H1 (cell line): ENCODE data around the gene MSH2. TPM values are rescaled to one million over a fixed set of nuclear protein-coding genes. Genes with fewer than 3 reads are reported as not detected.

Source experiments
- CTCF ChIA-PET: fragments of 300-600 bp; sonication (Branson Sonifier 250); formaldehyde crosslinking; loops from one replicate; lab custom pipeline; 2021; ENCODE audit not compliant: partially characterized antibody; lab: Charles Lee
- POLR2A ChIA-PET: fragments of 300-600 bp; sonication (Branson Sonifier 250); formaldehyde crosslinking; loops from one replicate; lab custom pipeline; 2021; ENCODE audit warnings: inconsistent platforms; ENCODE audit not compliant: partially characterized antibody; lab: Charles Lee
- DNase-seq, 2 experiments: peaks; one replicate each; pipeline versions ENCODE4 v3.0.0 to v3.0.0-alpha.2; 2010 to 2022; ENCODE audit warnings: low spot score in 2 of 2, low read depth in 1 of 2, mixed read lengths in 1 of 2
- FAIRE-seq: peaks from 2 replicates; lab custom pipeline; 2011; peaks lifted over from hg19 to GRCh38; lab: Jason Lieb, UNC
- H2AFZ ChIP-seq: 2 replicates; pipeline ENCODE4 v1.8.1; 2012; ENCODE audit warnings: low read length, inconsistent platforms
- H2AK5ac ChIP-seq: 2 replicates; pipeline ENCODE4 v1.6.1; 2013; ENCODE audit warnings: low read depth, low read length
- H2BK120ac ChIP-seq: replicated peaks from 2 replicates; pipeline ENCODE3; 2013; ENCODE audit warnings: low read depth, low read length, inconsistent platforms
- H2BK12ac ChIP-seq: 2 replicates; pipeline ENCODE4 v1.6.1; 2013; ENCODE audit warnings: low read depth, low read length
- H2BK15ac ChIP-seq: 2 replicates; pipeline ENCODE4 v1.6.1; 2013; ENCODE audit warnings: low read length
- H2BK20ac ChIP-seq: 2 replicates; pipeline ENCODE4 v1.6.1; 2013; ENCODE audit warnings: low read length
- H2BK5ac ChIP-seq: 2 replicates; pipeline ENCODE4 v1.6.1; 2013; ENCODE audit warnings: low read depth, low read length
- H3K14ac ChIP-seq: 2 replicates; pipeline ENCODE4 v1.6.1; 2013; ENCODE audit warnings: inconsistent platforms; ENCODE audit not compliant: insufficient read length
- H3K18ac ChIP-seq: 2 replicates; pipeline ENCODE4 v1.6.1; 2013; ENCODE audit warnings: low read length; ENCODE audit errors: extremely low read depth
- H3K23ac ChIP-seq: 2 replicates; pipeline ENCODE4 v1.6.1; 2013; ENCODE audit warnings: inconsistent platforms; ENCODE audit not compliant: insufficient read length
- H3K23me2 ChIP-seq: 2 replicates; pipeline ENCODE4 v1.6.1; 2013; ENCODE audit warnings: low read depth, low read length
- H3K27ac ChIP-seq: 2 replicates; pipeline ENCODE4 v1.6.1; 2011; ENCODE audit warnings: low read depth, low read length, inconsistent platforms
- H3K27me3 ChIP-seq, 4 experiments: replicated peaks in 1 of 4; 1 replicate in 1 of 4; 2 replicates in 3 of 4; pipeline versions ENCODE4 v1.6.1 to v1.8.1; 2011 to 2013; ENCODE audit warnings: low read length in 3 of 4, mild to moderate bottlenecking in 3 of 4, inconsistent platforms in 2 of 4, mixed read lengths in 2 of 4, moderate library complexity in 1 of 4; ENCODE audit not compliant: control insufficient read depth in 3 of 4, insufficient read depth in 3 of 4; ENCODE audit errors: extremely low read depth in 1 of 4
- H3K36me3 ChIP-seq, 4 experiments: 2 replicates each; pipeline versions ENCODE4 v1.6.1 to v1.8.1; 2011 to 2013; ENCODE audit warnings: mild to moderate bottlenecking in 4 of 4, low read length in 3 of 4, moderate library complexity in 2 of 4, control low read depth in 1 of 4, inconsistent platforms in 1 of 4; ENCODE audit not compliant: insufficient read depth in 4 of 4, control insufficient read depth in 2 of 4
- H3K4ac ChIP-seq: replicated peaks from 2 replicates; pipeline ENCODE3; 2013; ENCODE audit warnings: low read length, low read depth, mixed read lengths, inconsistent platforms; ENCODE audit not compliant: insufficient read length
- H3K4me1 ChIP-seq, 4 experiments: replicated peaks in 1 of 4; 1 replicate in 1 of 4; 2 replicates in 3 of 4; pipeline versions ENCODE4 v1.6.1 to v1.8.1; 2011 to 2013; ENCODE audit warnings: low read length in 3 of 4, inconsistent platforms in 2 of 4, mixed read lengths in 1 of 4; ENCODE audit not compliant: insufficient read depth in 4 of 4, control insufficient read depth in 3 of 4
- H3K4me2 ChIP-seq, 2 experiments: 2 replicates each; pipeline versions ENCODE4 v1.6.1 to v1.8.1; 2011 to 2013; ENCODE audit warnings: low read depth in 2 of 2, low read length in 2 of 2, control low read depth in 1 of 2, inconsistent platforms in 1 of 2, mild to moderate bottlenecking in 1 of 2; ENCODE audit not compliant: insufficient read depth in 1 of 2
- H3K4me3 ChIP-seq, 4 experiments: fragments of 200-600, 300-600 bp in 1 of 4; sonication (generic), shearing (Covaris generic), sonication (Bioruptor Twin) in 1 of 4; 2 replicates each; pipeline versions ENCODE4 v1.5.1 to v1.8.1; 2011 to 2016; ENCODE audit warnings: low read length in 4 of 4, low read depth in 3 of 4, control low read depth in 2 of 4, inconsistent platforms in 2 of 4, mild to moderate bottlenecking in 2 of 4, mixed read lengths in 1 of 4, moderate library complexity in 1 of 4; ENCODE audit not compliant: insufficient read depth in 2 of 4; ENCODE audit errors: extremely low read depth in 1 of 4
- H3K56ac ChIP-seq: replicated peaks from 2 replicates; pipeline ENCODE3; 2013; ENCODE audit warnings: low read depth, mild to moderate bottlenecking, mixed read lengths, low read length, inconsistent platforms; ENCODE audit not compliant: insufficient read length
- H3K79me1 ChIP-seq: 2 replicates; pipeline ENCODE4 v1.6.1; 2013; ENCODE audit warnings: low read depth, low read length, control low read depth
- H3K79me2 ChIP-seq, 2 experiments: 2 replicates each; pipeline versions ENCODE4 v1.6.1 to v1.8.1; 2012 to 2013; ENCODE audit warnings: low read length in 2 of 2, mild to moderate bottlenecking in 2 of 2, inconsistent platforms in 1 of 2; ENCODE audit not compliant: insufficient read depth in 2 of 2, control insufficient read depth in 1 of 2
- H3K9ac ChIP-seq, 4 experiments: replicated peaks in 1 of 4; 1 replicate in 1 of 4; 2 replicates in 3 of 4; pipeline versions ENCODE4 v1.6.1 to v1.8.1; 2011 to 2013; ENCODE audit warnings: low read depth in 3 of 4, low read length in 3 of 4, control low read depth in 2 of 4, mild to moderate bottlenecking in 2 of 4, moderate library complexity in 2 of 4, inconsistent platforms in 1 of 4; ENCODE audit errors: extremely low read depth in 1 of 4
- H3K9me3 ChIP-seq, 2 experiments: 2 replicates each; pipeline versions ENCODE4 v1.6.1 to v1.8.1; 2012 to 2013; ENCODE audit warnings: mild to moderate bottlenecking in 2 of 2, moderate library complexity in 2 of 2, control low read depth in 1 of 2, inconsistent platforms in 1 of 2, low read depth in 1 of 2, low read length in 1 of 2, mixed read lengths in 1 of 2; ENCODE audit not compliant: insufficient read depth in 2 of 2
- H4K20me1 ChIP-seq, 2 experiments: replicated peaks in 1 of 2; 2 replicates each; pipeline versions ENCODE3 to v1.8.1; 2011 to 2013; ENCODE audit warnings: inconsistent platforms in 2 of 2, low read length in 2 of 2, mild to moderate bottlenecking in 1 of 2; ENCODE audit not compliant: insufficient read depth in 2 of 2, control insufficient read depth in 1 of 2
- H4K5ac ChIP-seq: 2 replicates; pipeline ENCODE4 v1.6.1; 2013; ENCODE audit warnings: low read length, low read depth, mixed read lengths, inconsistent platforms; ENCODE audit not compliant: insufficient read length
- H4K8ac ChIP-seq: 2 replicates; pipeline ENCODE4 v1.8.0; 2013; ENCODE audit warnings: mild to moderate bottlenecking, moderate library complexity, low read length, inconsistent platforms; ENCODE audit not compliant: insufficient read depth; ENCODE audit errors: extremely low read depth
- H4K91ac ChIP-seq: replicated peaks from 2 replicates; pipeline ENCODE3; 2013; ENCODE audit warnings: low read length, mixed read lengths, inconsistent platforms; ENCODE audit not compliant: insufficient read length
- ASH2L ChIP-seq: fragments of 200-600, 300-600 bp; sonication (generic); IDR thresholded peaks from one replicate; pipeline ENCODE4 v1.7.1; 2017; ENCODE audit warnings: low read length
- ATF3 ChIP-seq: IDR thresholded peaks from 2 replicates; pipeline ENCODE4 v1.6.1; 2011; ENCODE audit warnings: low read depth, mild to moderate bottlenecking, low read length; ENCODE audit not compliant: insufficient read depth
- BCL11A ChIP-seq, 2 experiments: IDR thresholded peaks; one replicate each; pipeline ENCODE4 v1.6.1; 2011; ENCODE audit warnings: low read depth in 2 of 2, low read length in 2 of 2, mild to moderate bottlenecking in 2 of 2
- BRCA1 ChIP-seq: IDR thresholded peaks from 2 replicates; pipeline ENCODE4 v1.6.1; 2012; ENCODE audit warnings: low read depth, low read length, improper control_type of control experiment
- CBX8 ChIP-seq: fragments of 300-800, 300-1000 bp; sonication (generic); IDR thresholded peaks from 2 replicates; pipeline ENCODE4 v1.7.1; 2016; ENCODE audit warnings: low read depth, low read length, borderline replicate concordance
- CHD2 ChIP-seq: IDR thresholded peaks from 2 replicates; pipeline ENCODE4 v1.6.1; 2012; ENCODE audit warnings: low read length, improper control_type of control experiment
- EZH2 ChIP-seq: fragments of 200-600 bp; sonication (generic); IDR thresholded peaks from 2 replicates; pipeline ENCODE4 v1.7.1; 2012; ENCODE audit warnings: low read depth, mild to moderate bottlenecking, moderate library complexity, low read length, inconsistent platforms; ENCODE audit not compliant: severe bottlenecking
- GTF2F1 ChIP-seq: IDR thresholded peaks from 2 replicates; pipeline ENCODE4 v1.6.1; 2012; ENCODE audit warnings: low read depth, low read length, improper control_type of control experiment, borderline replicate concordance
- JUND ChIP-seq: IDR thresholded peaks from 2 replicates; pipeline ENCODE4 v1.6.1; 2011; ENCODE audit warnings: mild to moderate bottlenecking, improper control_type of control experiment, low read length
- MAX ChIP-seq: IDR thresholded peaks from 2 replicates; pipeline ENCODE4 v1.6.1; 2012; ENCODE audit warnings: inconsistent platforms
- RXRA ChIP-seq: IDR thresholded peaks from 2 replicates; pipeline ENCODE4 v1.6.1; 2011; ENCODE audit warnings: low read depth, mild to moderate bottlenecking, low read length, moderate library complexity; ENCODE audit not compliant: insufficient read depth
- SAP30 ChIP-seq: fragments of 300-600 bp; sonication (generic); IDR thresholded peaks from 2 replicates; pipeline ENCODE4 v1.7.1; 2012; ENCODE audit warnings: low read length, moderate library complexity, mild to moderate bottlenecking, inconsistent platforms; ENCODE audit not compliant: insufficient read depth, insufficient replicate concordance
- SIX5 ChIP-seq: IDR thresholded peaks from 2 replicates; pipeline ENCODE4 v1.6.1; 2011; ENCODE audit warnings: mild to moderate bottlenecking, low read depth, low read length
- SP1 ChIP-seq: IDR thresholded peaks from 2 replicates; pipeline ENCODE4 v1.6.1; 2011; ENCODE audit warnings: low read depth, low read length
- whole genome bisulfite sequencing, 2 experiments: shearing (Covaris generic) in 1 of 2; methylation state at CpG; one replicate each; pipeline versions ENCODE4 v1.1.6 to v1.1.7; 2013 to 2015; ENCODE audit warnings: low lambda C conversion rate in 2 of 2, mixed read lengths in 2 of 2, inconsistent platforms in 1 of 2, low coverage in 1 of 2, missing lambda C conversion rate in 1 of 2; ENCODE audit not compliant: insufficient replicate concordance in 2 of 2, insufficient coverage in 1 of 2, insufficient read length in 1 of 2; ENCODE audit errors: extremely low coverage in 1 of 2, missing lambda C conversion rate in 1 of 2; 5-methylcytosine and 5-hydroxymethylcytosine counted together
- polyA plus RNA-seq, 7 experiments: library from polyadenylated mRNA; depleted of rRNA in 3 of 7; stranded (reverse) in 5 of 7; unstranded in 2 of 7; fragments of >200 nt in 5 of 7; fragments of 200-250 nt in 2 of 7; gene quantifications; 1 replicate in 5 of 7; 2 replicates in 1 of 7; 4 replicates in 1 of 7; pipeline versions ENCODE4 v1.2.1 to v1.2.3, GENCODE V29; 2011 to 2013; ENCODE audit warnings: missing spikeins in 2 of 7, mixed read lengths in 2 of 7
- total RNA-seq: library from RNA; stranded (reverse); fragmentation: NEBNext Ultra II Directional; extraction: Animal tissue kit (Norgen Biotek cat#: 25700); gene quantifications from 2 replicates; pipeline ENCODE4 v1.2.1, GENCODE V29; 2021

MSH2 gene
- total and polyA plus RNA-seq, 2 of the 8 experiments (the other 6 are each of a cell fraction or from before 2014, with no cell fraction given): 64.1 to 228 TPM

- no peak overlapping the region for H3K14ac ChIP-seq
- no peak overlapping the region for H3K27ac ChIP-seq
- H2BK15ac ChIP-seq: no peak overlapping the region
- WGBS, 2 experiments: 95% methylated on average over 5 of the region's 5 CpGs; no CpG with 5 or more reads in 1 of the 2 experiments
- no peak overlapping the region for H3K23ac ChIP-seq
- no peak overlapping the region for H2BK5ac ChIP-seq
- no peaks in the 10 kb centered on the region for H3K27me3 ChIP-seq
- H3K4me1 ChIP-seq: peaks cover 0 to 4% (median under 1%) of the 10 kb centered on the region in 4 experiments; a peak in 2 of 7 replicates
- no peak overlapping the region for H4K5ac ChIP-seq
- no peak overlapping the region for H2AFZ ChIP-seq
- H3K9ac ChIP-seq: no peak overlapping the region
- H3K4me3 ChIP-seq: no peak overlapping the region
- H4K91ac ChIP-seq: no peak overlapping the region
- H3K79me2 ChIP-seq: no peaks in the 10 kb centered on the region
- H3K9me3 ChIP-seq: no peaks in the 10 kb centered on the region
- peaks cover 2% of the 10 kb centered on the region; the same call in 1 of the 2 replicates for H3K79me1 ChIP-seq
- H3K56ac ChIP-seq: no peak overlapping the region
- FAIRE-seq (no peak), DNase-seq (no peak)
- no peaks in the 10 kb centered on the region for H3K23me2 ChIP-seq
- H3K4ac ChIP-seq: no peak overlapping the region
- H2BK120ac ChIP-seq: no peak overlapping the region
- no peak overlapping the region for H2BK20ac ChIP-seq
- no peak overlapping the region for H2AK5ac ChIP-seq
- no peaks in the 10 kb centered on the region for H4K20me1 ChIP-seq
- H3K4me2 ChIP-seq: no peak overlapping the region
- ChIA-PET CTCF (interaction anchor here (1.4 to 2.0 kb wide), 3 partner anchors 52 to 283 kb away, joined by 3 to 7 read pairs (median 4); no protein-coding TSS in a partner anchor), POLR2A (interaction anchor here (0.5 to 1.8 kb wide), 6 partner anchors 9 to 299 kb away, joined by 3 to 7 read pairs (median 3); partner anchors contain the start of gene MSH6)
- H2BK12ac ChIP-seq: no peak overlapping the region
- no peak overlapping the region for H3K18ac ChIP-seq
- H3K36me3 ChIP-seq: peaks cover 0 to 44% (median 23%) of the 10 kb centered on the region in 4 experiments; a peak in 5 of 8 replicates
- H4K8ac ChIP-seq: no peak overlapping the region
- TF ChIP-seq BCL11A (IDR thresholded peaks at IDR 0.05; ENCODE audit: low read depth in 2 of 2, low read length in 2 of 2) (no peak), SAP30 (no peak), ATF3 (no peak), GTF2F1 (no peak), JUND (no peak), SIX5 (no peak), SP1 (no peak), CHD2 (no peak), BRCA1 (no peak), CBX8 (no peak), EZH2 (no peak), MAX (no peak), ASH2L (no peak), RXRA (no peak)
Measured at GRCh38 chr2:47484396-47484795, 81.4 kb downstream of the MSH2 start.
